HEK293T (cell line): ENCODE data around the gene KRTAP12-2.

Experiments used
- ARNT ChIP-seq: fragments of 450-650 bp; IDR thresholded peaks from 2 replicates; pipeline ENCODE4 v1.6.1; 2017; ENCODE audit warnings: mild to moderate bottlenecking
- BHLHE40 ChIP-seq: fragments of 450-650 bp; IDR thresholded peaks from 2 replicates; pipeline ENCODE4 v1.6.1; 2016; ENCODE audit warnings: mild to moderate bottlenecking, moderate library complexity, borderline replicate concordance
- FOXA1 ChIP-seq: fragments of 450-650 bp; IDR thresholded peaks from 2 replicates; pipeline ENCODE4 v1.6.1; 2016; ENCODE audit warnings: mild to moderate bottlenecking
- FOXK2 ChIP-seq: fragments of 450-650 bp; IDR thresholded peaks from 2 replicates; pipeline ENCODE4 v1.6.1; 2016; ENCODE audit warnings: mild to moderate bottlenecking
- HDGF ChIP-seq: fragments of 450-650 bp; IDR thresholded peaks from 2 replicates; pipeline ENCODE4 v1.6.1; 2017; ENCODE audit warnings: antibody characterized with exemption, borderline replicate concordance
- NFRKB ChIP-seq: fragments of 450-650 bp; IDR thresholded peaks from 2 replicates; pipeline ENCODE4 v1.6.1; 2016; ENCODE audit warnings: mild to moderate bottlenecking, moderate library complexity
- SP1 ChIP-seq: fragments of 450-650 bp; IDR thresholded peaks from 2 replicates; pipeline ENCODE4 v1.6.1; 2017
- SUZ12 ChIP-seq: fragments of 450-650 bp; IDR thresholded peaks from 2 replicates; pipeline ENCODE4 v1.6.1; 2016; ENCODE audit warnings: mild to moderate bottlenecking
- TARDBP ChIP-seq: fragments of 450-650 bp; IDR thresholded peaks from 2 replicates; pipeline ENCODE4 v1.6.1; 2016

DNA sequence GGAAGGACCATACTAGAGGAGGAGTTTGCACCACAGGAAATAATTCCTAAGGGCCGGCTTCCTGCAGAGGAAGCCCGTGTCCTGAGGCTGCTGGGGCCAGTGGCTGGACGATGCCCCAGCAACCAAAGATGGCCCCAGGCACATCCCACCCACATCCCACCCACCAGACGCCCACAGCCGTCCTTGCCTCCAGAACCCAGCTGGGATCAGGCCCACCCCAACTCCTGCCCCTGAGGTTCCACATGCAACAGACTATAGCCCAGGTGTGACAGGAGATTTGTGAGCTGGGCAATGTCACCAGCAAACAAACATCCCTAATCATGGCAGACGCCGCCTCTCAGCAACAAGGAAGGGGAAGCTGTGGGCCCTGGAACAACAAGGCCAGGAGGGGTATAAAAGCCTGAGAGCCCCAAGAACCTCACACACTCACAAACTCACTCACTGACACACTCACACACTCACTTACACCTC, 40.0 kb downstream of the KRTAP12-2 start, which contains the start of gene KRTAP10-9:
- no peak for TF ChIP-seq BHLHE40
- TF ChIP-seq FOXK2, result no peak
- TF ChIP-seq NFRKB, result no peak
- no peak for TF ChIP-seq SUZ12
- no peak for TF ChIP-seq SP1
- no peak for TF ChIP-seq FOXA1
- TF ChIP-seq TARDBP, result no peak
- TF ChIP-seq HDGF, result no peak
- no peak for TF ChIP-seq ARNT
